Tibial nerve (tissue), 4 donors: ENCODE data around the gene PREB.

ENCODE experiments used
- EP300 ChIP-seq, 2 donors: sonication (generic); formaldehyde crosslinking; IDR thresholded peaks; one replicate each; pipeline ENCODE4 v1.6.1; 2017; ENCODE audit warnings: antibody characterized with exemption in 2 of 2, mild to moderate bottlenecking in 1 of 2
- TF ChIP-seq, protein P1 (sequence below), 5 experiments: fragments of 200-600 bp in 3 of 5; fragments of 450-650 bp in 2 of 5; sonication (generic) in 3 of 5; IDR thresholded peaks; one replicate each; pipeline ENCODE4 v1.5.1; 2016 to 2019; ENCODE audit warnings: antibody characterized with exemption in 5 of 5, mild to moderate bottlenecking in 3 of 5, moderate library complexity in 2 of 5

- TF ChIP-seq, protein P1, sequence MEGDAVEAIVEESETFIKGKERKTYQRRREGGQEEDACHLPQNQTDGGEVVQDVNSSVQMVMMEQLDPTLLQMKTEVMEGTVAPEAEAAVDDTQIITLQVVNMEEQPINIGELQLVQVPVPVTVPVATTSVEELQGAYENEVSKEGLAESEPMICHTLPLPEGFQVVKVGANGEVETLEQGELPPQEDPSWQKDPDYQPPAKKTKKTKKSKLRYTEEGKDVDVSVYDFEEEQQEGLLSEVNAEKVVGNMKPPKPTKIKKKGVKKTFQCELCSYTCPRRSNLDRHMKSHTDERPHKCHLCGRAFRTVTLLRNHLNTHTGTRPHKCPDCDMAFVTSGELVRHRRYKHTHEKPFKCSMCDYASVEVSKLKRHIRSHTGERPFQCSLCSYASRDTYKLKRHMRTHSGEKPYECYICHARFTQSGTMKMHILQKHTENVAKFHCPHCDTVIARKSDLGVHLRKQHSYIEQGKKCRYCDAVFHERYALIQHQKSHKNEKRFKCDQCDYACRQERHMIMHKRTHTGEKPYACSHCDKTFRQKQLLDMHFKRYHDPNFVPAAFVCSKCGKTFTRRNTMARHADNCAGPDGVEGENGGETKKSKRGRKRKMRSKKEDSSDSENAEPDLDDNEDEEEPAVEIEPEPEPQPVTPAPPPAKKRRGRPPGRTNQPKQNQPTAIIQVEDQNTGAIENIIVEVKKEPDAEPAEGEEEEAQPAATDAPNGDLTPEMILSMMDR (IDR thresholded peaks at IDR 0.05), result peak in 2 of 5 experiments; percentile 12 to 32
- peak; percentile 92 to 94 for TF ChIP-seq EP300 (IDR thresholded peaks at IDR 0.05)
Measured at GRCh38 chr2:27133905-27134780, at the start of gene PREB.
